H1 (cell line): Measurements from ENCODE around the gene TESMIN. TPM values are rescaled to one million over a fixed set of nuclear protein-coding genes. Genes with fewer than 3 reads are reported as not detected.

Experiments used
- CTCF ChIA-PET: fragments of 300-600 bp; sonication (Branson Sonifier 250); formaldehyde crosslinking; loops from one replicate; lab custom pipeline; 2021; ENCODE audit not compliant: partially characterized antibody; lab: Charles Lee
- POLR2A ChIA-PET: fragments of 300-600 bp; sonication (Branson Sonifier 250); formaldehyde crosslinking; loops from one replicate; lab custom pipeline; 2021; ENCODE audit warnings: inconsistent platforms; ENCODE audit not compliant: partially characterized antibody; lab: Charles Lee
- DNase-seq, 2 experiments: peaks; one replicate each; pipeline versions ENCODE4 v3.0.0 to v3.0.0-alpha.2; 2010 to 2022; ENCODE audit warnings: low spot score in 2 of 2, low read depth in 1 of 2, mixed read lengths in 1 of 2
- FAIRE-seq: peaks from 2 replicates; lab custom pipeline; 2011; peaks lifted over from hg19 to GRCh38; lab: Jason Lieb, UNC
- H2AFZ ChIP-seq: 2 replicates; pipeline ENCODE4 v1.8.1; 2012; ENCODE audit warnings: low read length, inconsistent platforms
- H2AK5ac ChIP-seq: 2 replicates; pipeline ENCODE4 v1.6.1; 2013; ENCODE audit warnings: low read depth, low read length
- H2BK120ac ChIP-seq: replicated peaks from 2 replicates; pipeline ENCODE3; 2013; ENCODE audit warnings: low read depth, low read length, inconsistent platforms
- H2BK12ac ChIP-seq: 2 replicates; pipeline ENCODE4 v1.6.1; 2013; ENCODE audit warnings: low read depth, low read length
- H2BK15ac ChIP-seq: 2 replicates; pipeline ENCODE4 v1.6.1; 2013; ENCODE audit warnings: low read length
- H2BK20ac ChIP-seq: 2 replicates; pipeline ENCODE4 v1.6.1; 2013; ENCODE audit warnings: low read length
- H2BK5ac ChIP-seq: 2 replicates; pipeline ENCODE4 v1.6.1; 2013; ENCODE audit warnings: low read depth, low read length
- H3K14ac ChIP-seq: 2 replicates; pipeline ENCODE4 v1.6.1; 2013; ENCODE audit warnings: inconsistent platforms; ENCODE audit not compliant: insufficient read length
- H3K18ac ChIP-seq: 2 replicates; pipeline ENCODE4 v1.6.1; 2013; ENCODE audit warnings: low read length; ENCODE audit errors: extremely low read depth
- H3K23ac ChIP-seq: 2 replicates; pipeline ENCODE4 v1.6.1; 2013; ENCODE audit warnings: inconsistent platforms; ENCODE audit not compliant: insufficient read length
- H3K23me2 ChIP-seq: 2 replicates; pipeline ENCODE4 v1.6.1; 2013; ENCODE audit warnings: low read depth, low read length
- H3K27ac ChIP-seq: 2 replicates; pipeline ENCODE4 v1.6.1; 2011; ENCODE audit warnings: low read depth, low read length, inconsistent platforms
- H3K27me3 ChIP-seq, 4 experiments: replicated peaks in 1 of 4; 1 replicate in 1 of 4; 2 replicates in 3 of 4; pipeline versions ENCODE4 v1.6.1 to v1.8.1; 2011 to 2013; ENCODE audit warnings: low read length in 3 of 4, mild to moderate bottlenecking in 3 of 4, inconsistent platforms in 2 of 4, mixed read lengths in 2 of 4, moderate library complexity in 1 of 4; ENCODE audit not compliant: control insufficient read depth in 3 of 4, insufficient read depth in 3 of 4; ENCODE audit errors: extremely low read depth in 1 of 4
- H3K36me3 ChIP-seq, 4 experiments: 2 replicates each; pipeline versions ENCODE4 v1.6.1 to v1.8.1; 2011 to 2013; ENCODE audit warnings: mild to moderate bottlenecking in 4 of 4, low read length in 3 of 4, moderate library complexity in 2 of 4, control low read depth in 1 of 4, inconsistent platforms in 1 of 4; ENCODE audit not compliant: insufficient read depth in 4 of 4, control insufficient read depth in 2 of 4
- H3K4ac ChIP-seq: replicated peaks from 2 replicates; pipeline ENCODE3; 2013; ENCODE audit warnings: low read length, low read depth, mixed read lengths, inconsistent platforms; ENCODE audit not compliant: insufficient read length
- H3K4me1 ChIP-seq, 4 experiments: replicated peaks in 1 of 4; 1 replicate in 1 of 4; 2 replicates in 3 of 4; pipeline versions ENCODE4 v1.6.1 to v1.8.1; 2011 to 2013; ENCODE audit warnings: low read length in 3 of 4, inconsistent platforms in 2 of 4, mixed read lengths in 1 of 4; ENCODE audit not compliant: insufficient read depth in 4 of 4, control insufficient read depth in 3 of 4
- H3K4me2 ChIP-seq, 2 experiments: 2 replicates each; pipeline versions ENCODE4 v1.6.1 to v1.8.1; 2011 to 2013; ENCODE audit warnings: low read depth in 2 of 2, low read length in 2 of 2, control low read depth in 1 of 2, inconsistent platforms in 1 of 2, mild to moderate bottlenecking in 1 of 2; ENCODE audit not compliant: insufficient read depth in 1 of 2
- H3K4me3 ChIP-seq, 4 experiments: fragments of 200-600, 300-600 bp in 1 of 4; sonication (generic), shearing (Covaris generic), sonication (Bioruptor Twin) in 1 of 4; 2 replicates each; pipeline versions ENCODE4 v1.5.1 to v1.8.1; 2011 to 2016; ENCODE audit warnings: low read length in 4 of 4, low read depth in 3 of 4, control low read depth in 2 of 4, inconsistent platforms in 2 of 4, mild to moderate bottlenecking in 2 of 4, mixed read lengths in 1 of 4, moderate library complexity in 1 of 4; ENCODE audit not compliant: insufficient read depth in 2 of 4; ENCODE audit errors: extremely low read depth in 1 of 4
- H3K56ac ChIP-seq: replicated peaks from 2 replicates; pipeline ENCODE3; 2013; ENCODE audit warnings: low read depth, mild to moderate bottlenecking, mixed read lengths, low read length, inconsistent platforms; ENCODE audit not compliant: insufficient read length
- H3K79me1 ChIP-seq: 2 replicates; pipeline ENCODE4 v1.6.1; 2013; ENCODE audit warnings: low read depth, low read length, control low read depth
- H3K79me2 ChIP-seq, 2 experiments: 2 replicates each; pipeline versions ENCODE4 v1.6.1 to v1.8.1; 2012 to 2013; ENCODE audit warnings: low read length in 2 of 2, mild to moderate bottlenecking in 2 of 2, inconsistent platforms in 1 of 2; ENCODE audit not compliant: insufficient read depth in 2 of 2, control insufficient read depth in 1 of 2
- H3K9ac ChIP-seq, 4 experiments: replicated peaks in 1 of 4; 1 replicate in 1 of 4; 2 replicates in 3 of 4; pipeline versions ENCODE4 v1.6.1 to v1.8.1; 2011 to 2013; ENCODE audit warnings: low read depth in 3 of 4, low read length in 3 of 4, control low read depth in 2 of 4, mild to moderate bottlenecking in 2 of 4, moderate library complexity in 2 of 4, inconsistent platforms in 1 of 4; ENCODE audit errors: extremely low read depth in 1 of 4
- H3K9me3 ChIP-seq, 2 experiments: 2 replicates each; pipeline versions ENCODE4 v1.6.1 to v1.8.1; 2012 to 2013; ENCODE audit warnings: mild to moderate bottlenecking in 2 of 2, moderate library complexity in 2 of 2, control low read depth in 1 of 2, inconsistent platforms in 1 of 2, low read depth in 1 of 2, low read length in 1 of 2, mixed read lengths in 1 of 2; ENCODE audit not compliant: insufficient read depth in 2 of 2
- H4K20me1 ChIP-seq, 2 experiments: replicated peaks in 1 of 2; 2 replicates each; pipeline versions ENCODE3 to v1.8.1; 2011 to 2013; ENCODE audit warnings: inconsistent platforms in 2 of 2, low read length in 2 of 2, mild to moderate bottlenecking in 1 of 2; ENCODE audit not compliant: insufficient read depth in 2 of 2, control insufficient read depth in 1 of 2
- H4K5ac ChIP-seq: 2 replicates; pipeline ENCODE4 v1.6.1; 2013; ENCODE audit warnings: low read length, low read depth, mixed read lengths, inconsistent platforms; ENCODE audit not compliant: insufficient read length
- H4K8ac ChIP-seq: 2 replicates; pipeline ENCODE4 v1.8.0; 2013; ENCODE audit warnings: mild to moderate bottlenecking, moderate library complexity, low read length, inconsistent platforms; ENCODE audit not compliant: insufficient read depth; ENCODE audit errors: extremely low read depth
- H4K91ac ChIP-seq: replicated peaks from 2 replicates; pipeline ENCODE3; 2013; ENCODE audit warnings: low read length, mixed read lengths, inconsistent platforms; ENCODE audit not compliant: insufficient read length
- ASH2L ChIP-seq: fragments of 200-600, 300-600 bp; sonication (generic); IDR thresholded peaks from one replicate; pipeline ENCODE4 v1.7.1; 2017; ENCODE audit warnings: low read length
- EGR1 ChIP-seq: IDR thresholded peaks from 2 replicates; pipeline ENCODE4 v1.6.1; 2011; ENCODE audit warnings: low read depth, low read length, borderline replicate concordance
- FOSL1 ChIP-seq: IDR thresholded peaks from 2 replicates; pipeline ENCODE4 v1.6.1; 2011; ENCODE audit warnings: mild to moderate bottlenecking, low read depth, low read length, moderate library complexity; ENCODE audit not compliant: insufficient read depth
- JUN ChIP-seq: IDR thresholded peaks from 2 replicates; pipeline ENCODE4 v1.6.1; 2011; ENCODE audit warnings: low read depth, mild to moderate bottlenecking, improper control_type of control experiment, low read length
- YY1 ChIP-seq: IDR thresholded peaks from 2 replicates; pipeline ENCODE4 v1.6.1; 2011; ENCODE audit warnings: low read depth, mild to moderate bottlenecking, low read length
- WGBS, 2 experiments: shearing (Covaris generic) in 1 of 2; methylation state at CpG; one replicate each; pipeline versions ENCODE4 v1.1.6 to v1.1.7; 2013 to 2015; ENCODE audit warnings: low lambda C conversion rate in 2 of 2, mixed read lengths in 2 of 2, inconsistent platforms in 1 of 2, low coverage in 1 of 2, missing lambda C conversion rate in 1 of 2; ENCODE audit not compliant: insufficient replicate concordance in 2 of 2, insufficient coverage in 1 of 2, insufficient read length in 1 of 2; ENCODE audit errors: extremely low coverage in 1 of 2, missing lambda C conversion rate in 1 of 2; 5-methylcytosine and 5-hydroxymethylcytosine counted together
- polyA plus RNA-seq, 7 experiments: library from polyadenylated mRNA; depleted of rRNA in 3 of 7; stranded (reverse) in 5 of 7; unstranded in 2 of 7; fragments of >200 nt in 5 of 7; fragments of 200-250 nt in 2 of 7; gene quantifications; 1 replicate in 5 of 7; 2 replicates in 1 of 7; 4 replicates in 1 of 7; pipeline versions ENCODE4 v1.2.1 to v1.2.3, GENCODE V29; 2011 to 2013; ENCODE audit warnings: missing spikeins in 2 of 7, mixed read lengths in 2 of 7
- total RNA-seq: library from RNA; stranded (reverse); fragmentation: NEBNext Ultra II Directional; extraction: Animal tissue kit (Norgen Biotek cat#: 25700); gene quantifications from 2 replicates; pipeline ENCODE4 v1.2.1, GENCODE V29; 2021

TESMIN gene
- total and polyA plus RNA-seq, 2 of the 8 experiments (the other 6 are each of a cell fraction or from before 2014, with no cell fraction given) = 22.6 to 61.1 TPM

- H3K23me2 ChIP-seq = no peaks in the 10 kb centered on the region; the same call in 1 of the 2 replicates
- no peak overlapping the region for H3K4ac ChIP-seq
- H3K4me3 ChIP-seq = no peak overlapping the region
- H2AFZ ChIP-seq = no peak overlapping the region; the same call in 1 of the 2 replicates
- H3K27me3 ChIP-seq = no peaks in the 10 kb centered on the region
- no peak for DNase-seq
- H3K4me2 ChIP-seq = no peak overlapping the region
- no peak overlapping the region for H2BK120ac ChIP-seq
- ChIA-PET CTCF (interaction anchor here (0.7 to 1.5 kb wide), 2 partner anchors 22 to 1444 kb away, joined by 3 read pairs; no protein-coding TSS in a partner anchor), POLR2A (interaction anchor here (1.3 to 2.8 kb wide), 2 partner anchors 16 to 18 kb away, joined by 3 to 17 read pairs; partner anchors contain the start of gene GAL)
- no peak overlapping the region for H3K14ac ChIP-seq
- peak overlapping the region; percentile 12; the same call in 1 of the 2 replicates for H2BK12ac ChIP-seq
- H3K27ac ChIP-seq = no peak overlapping the region
- H4K5ac ChIP-seq = no peak overlapping the region
- no peaks in the 10 kb centered on the region for H4K20me1 ChIP-seq
- no peak overlapping the region for H3K18ac ChIP-seq
- no peaks in the 10 kb centered on the region for H3K79me2 ChIP-seq
- H2BK5ac ChIP-seq = no peak overlapping the region; the same call in 1 of the 2 replicates
- no peaks in the 10 kb centered on the region for H3K36me3 ChIP-seq
- no peak overlapping the region for H3K9ac ChIP-seq
- H3K9me3 ChIP-seq = no peaks in the 10 kb centered on the region; a peak in 1 of 4 replicates
- no peak overlapping the region for H3K56ac ChIP-seq
- no peak overlapping the region for H2BK15ac ChIP-seq
- no peak overlapping the region for H3K23ac ChIP-seq
- peak overlapping the region; percentile 28; the same call in 1 of the 2 replicates for H4K8ac ChIP-seq
- WGBS, 2 experiments = 86% methylated on average over 19 of the region's 21 CpGs; no CpG with 5 or more reads in 1 of the 2 experiments
- H3K79me1 ChIP-seq = no peaks in the 10 kb centered on the region
- no peak for FAIRE-seq
- H3K4me1 ChIP-seq = peaks cover 0 to 4% (median 1%) of the 10 kb centered on the region in 4 experiments; a peak in 3 of 7 replicates
- H4K91ac ChIP-seq = no peak overlapping the region
- H2BK20ac ChIP-seq = no peak overlapping the region
- no peak overlapping the region for H2AK5ac ChIP-seq
- no peak for TF ChIP-seq EGR1
- no peak for TF ChIP-seq YY1
- TF ChIP-seq FOSL1 = no peak
- TF ChIP-seq JUN = no peak
- no peak for TF ChIP-seq ASH2L
Observed at GRCh38 chr11:68667511-68668500, 83.5 kb downstream of the TESMIN start.
